ENCODE data around the gene FRMPD1.

Gene FRMPD1

DNA sequence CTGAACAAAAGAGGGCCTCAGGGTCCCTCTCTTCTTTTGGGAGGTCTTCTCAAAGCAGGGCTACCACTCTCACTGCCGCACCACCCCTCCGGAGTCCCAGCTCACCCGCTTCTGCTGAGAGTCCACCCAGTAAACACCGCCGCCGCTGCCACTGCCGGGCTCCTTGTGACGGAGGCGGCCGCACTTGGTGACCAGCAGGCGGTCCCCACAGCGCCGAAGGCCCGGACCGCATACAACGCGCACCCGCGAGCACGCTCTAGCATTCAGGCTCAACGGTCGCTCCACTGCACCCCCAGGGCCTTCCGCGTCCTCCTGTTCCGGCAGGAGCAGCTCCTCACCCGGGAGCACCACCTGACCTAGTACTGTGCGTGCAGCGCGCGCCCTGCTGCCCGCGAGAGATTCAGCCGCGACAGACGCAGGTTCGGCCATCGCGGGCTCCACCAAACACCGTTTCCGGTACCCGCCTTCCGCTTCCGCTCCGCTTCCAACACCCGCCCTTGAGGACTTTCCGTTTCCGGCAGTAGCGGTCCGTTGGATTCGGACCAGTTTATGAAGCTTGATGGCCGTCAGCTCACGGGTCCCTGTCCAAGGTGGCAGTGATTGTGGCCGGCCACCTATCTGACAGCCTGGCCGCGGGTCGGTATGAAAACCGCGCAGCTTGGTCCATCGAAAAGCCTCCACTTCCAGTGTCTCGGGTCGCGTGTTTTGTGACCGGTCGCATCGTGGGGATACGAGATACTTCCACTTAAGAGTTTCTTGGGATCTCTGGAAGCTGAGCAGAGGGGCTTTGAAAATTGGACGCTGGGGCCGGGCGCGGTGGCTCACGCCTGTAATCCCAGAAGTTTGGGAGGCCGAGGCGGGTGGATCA lies 134.1 kb downstream of the FRMPD1 start, which contains the start of gene EXOSC3:
Gene EXOSC3, minus strand, starts transcription at position 449 of the 868 bp plus-strand sequence. Its CDS starts 20 bp downstream, at position 429.
- DNase-seq = peak; percentile 58 to 63

DNA sequence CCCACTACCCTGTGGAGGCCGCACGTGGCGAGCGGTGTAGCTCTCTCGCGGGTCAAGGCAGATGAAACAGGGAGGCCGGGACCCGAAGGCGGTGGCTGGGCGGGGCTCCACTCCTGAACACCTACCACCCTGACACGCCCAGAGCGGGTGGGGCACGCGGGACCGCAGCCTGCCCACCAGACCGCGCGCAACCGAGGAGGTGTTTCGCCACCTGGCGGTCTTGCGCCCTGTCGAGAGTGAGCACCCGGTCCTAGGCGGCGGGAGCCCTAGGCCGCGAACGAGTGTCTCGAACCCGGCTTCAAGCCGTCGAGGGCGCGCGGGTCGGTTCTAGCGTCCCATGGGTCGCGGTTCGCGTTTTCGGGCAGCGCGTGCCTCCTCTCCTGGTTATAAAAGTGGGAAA lies 136.3 kb downstream of the FRMPD1 start:
- DNase-seq = no peak

DNA sequence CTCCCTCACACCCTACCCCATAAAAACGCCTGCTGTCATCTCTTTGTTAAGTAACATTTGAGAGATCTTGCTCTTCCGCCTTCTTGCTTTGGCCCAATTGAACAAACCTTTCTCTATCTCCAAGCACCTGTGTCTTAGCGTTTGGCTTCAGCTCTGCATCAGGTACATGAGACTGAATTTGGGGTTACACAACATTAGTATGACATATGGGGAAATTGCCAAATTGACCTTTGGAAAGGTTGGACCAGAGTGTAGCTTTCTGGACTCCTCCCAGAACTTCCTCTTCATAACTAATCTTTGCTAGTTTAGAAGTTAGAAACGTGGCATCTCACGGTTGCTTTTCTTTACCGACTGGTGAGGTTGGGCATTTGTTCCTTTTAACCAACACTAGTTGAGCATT lies 137.6 kb downstream of the FRMPD1 start:
- DNase-seq = no peak

DNA sequence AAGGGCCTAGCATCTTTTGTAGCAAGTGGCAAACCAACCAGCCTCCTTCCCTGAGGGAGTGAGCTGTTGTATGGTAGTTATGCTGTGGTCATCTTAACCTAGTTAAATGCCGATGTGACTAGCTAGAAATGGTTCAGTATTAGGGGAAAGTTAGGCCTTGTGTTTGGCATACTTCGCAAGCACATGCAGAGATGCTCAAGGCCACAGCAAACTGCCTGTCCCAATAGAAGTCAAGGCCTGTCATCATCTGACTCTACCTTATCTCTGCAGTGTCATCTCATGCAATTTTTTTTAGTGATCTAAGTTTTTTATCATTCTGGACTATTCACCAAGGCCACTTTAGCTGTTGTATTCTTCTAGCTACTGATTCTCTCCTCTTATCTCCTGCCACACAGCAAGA lies 139.3 kb downstream of the FRMPD1 start:
- no peak for DNase-seq

DNA sequence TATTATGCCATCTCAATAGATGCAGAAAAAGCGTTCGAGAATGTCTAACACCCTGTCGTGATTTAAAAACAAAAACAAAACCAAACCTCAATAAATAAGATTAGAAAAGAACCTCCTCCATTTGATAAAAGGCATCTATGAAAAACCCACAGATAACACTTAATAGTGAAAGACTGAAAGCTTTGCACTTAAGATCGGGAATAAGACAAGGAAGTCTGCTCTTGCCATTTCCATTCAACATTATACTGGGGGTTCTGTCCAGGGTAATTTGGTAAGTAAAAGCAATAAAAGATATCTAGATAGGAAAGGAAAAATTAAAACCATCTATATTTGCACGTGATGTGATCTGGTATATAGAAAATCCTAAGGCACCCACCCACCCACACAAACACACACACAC lies 141.4 kb downstream of the FRMPD1 start:
- no peak for DNase-seq

DNA sequence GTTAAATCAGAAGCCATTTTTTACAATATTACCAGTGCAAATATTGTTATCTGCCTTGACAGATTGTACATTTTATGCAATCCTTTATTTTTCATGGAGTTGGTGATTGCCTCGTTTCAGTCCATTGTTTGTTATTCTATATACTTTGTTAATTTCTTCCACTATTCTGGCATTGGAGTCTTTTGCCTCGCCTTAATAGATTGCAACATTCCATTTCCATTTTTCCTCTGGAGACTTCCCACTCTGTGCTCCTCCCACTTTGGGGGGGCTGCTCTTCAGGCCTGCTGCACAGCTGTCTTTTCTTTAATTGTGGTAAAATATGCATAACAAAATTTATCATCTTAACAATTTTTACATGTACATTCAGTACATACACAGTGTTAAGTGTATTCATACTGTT lies 145.5 kb downstream of the FRMPD1 start:
- no peak for DNase-seq

Measured in NCI-H187 (cell line).